NCI-H1417 (cell line): Measurements from ENCODE around the gene RAPGEF2.
"Not testable (repeated sequence)": the region's sequence is repeated elsewhere in the genome, so short reads cannot be mapped to it uniquely, and the experiment has no call there.

Source experiments
- DNase-seq, 3 experiments: peaks; one replicate each; lab custom pipeline; 2025; lab: John Stamatoyannopoulos, UW

Gene RAPGEF2

GRCh38 chr4:159366966-159367780, 264.3 kb downstream of the RAPGEF2 start:
- no peak for DNase-seq

- no peak for DNase-seq
Observed at GRCh38 chr4:159367781-159368080, 264.9 kb downstream of the RAPGEF2 start.

GRCh38 chr4:159368320-159368719, 265.4 kb downstream of the RAPGEF2 start:
- DNase-seq = no peak

GRCh38 chr4:159369256-159369655, 266.4 kb downstream of the RAPGEF2 start:
- no peak for DNase-seq

GRCh38 chr4:159370286-159370685, 267.4 kb downstream of the RAPGEF2 start:
- no peak for DNase-seq

GRCh38 chr4:159374749-159375530, 272.1 kb downstream of the RAPGEF2 start:
- DNase-seq = no peak

- DNase-seq = no peak
Observed at GRCh38 chr4:159376289-159376688, 273.4 kb downstream of the RAPGEF2 start.

GRCh38 chr4:159378056-159378616, 275.3 kb downstream of the RAPGEF2 start:
- no peak for DNase-seq

GRCh38 chr4:159379064-159379463, 276.2 kb downstream of the RAPGEF2 start:
- not testable (repeated sequence) for DNase-seq

- DNase-seq = no peak
Observed at GRCh38 chr4:159379836-159380235, 277.0 kb downstream of the RAPGEF2 start.

GRCh38 chr4:159382856-159383561, 280.1 kb downstream of the RAPGEF2 start:
- DNase-seq = no peak

- DNase-seq = no peak
Observed at GRCh38 chr4:159383562-159383931, 280.7 kb downstream of the RAPGEF2 start.

- DNase-seq = no peak
Observed at GRCh38 chr4:159384017-159384416, 281.1 kb downstream of the RAPGEF2 start.

- no peak for DNase-seq
Observed at GRCh38 chr4:159384632-159385031, 281.8 kb downstream of the RAPGEF2 start.

- no peak for DNase-seq
Observed at GRCh38 chr4:159386620-159387019, 283.7 kb downstream of the RAPGEF2 start.

GRCh38 chr4:159389756-159390155, 286.9 kb downstream of the RAPGEF2 start:
- DNase-seq = no peak

GRCh38 chr4:159390648-159391047, 287.8 kb downstream of the RAPGEF2 start:
- no peak for DNase-seq

GRCh38 chr4:159395693-159396092, 292.8 kb downstream of the RAPGEF2 start:
- DNase-seq = no peak

- DNase-seq = no peak
Observed at GRCh38 chr4:159396151-159396550, 293.3 kb downstream of the RAPGEF2 start.

GRCh38 chr4:159398236-159398638, 295.4 kb downstream of the RAPGEF2 start:
- DNase-seq = no peak

GRCh38 chr4:159400558-159401225, 297.8 kb downstream of the RAPGEF2 start:
- no peak for DNase-seq

- no peak for DNase-seq
Observed at GRCh38 chr4:159401226-159401712, 298.4 kb downstream of the RAPGEF2 start.
